B cell (primary cell): ENCODE results near the gene KAT8. TPM values are rescaled to one million over a fixed set of nuclear protein-coding genes. Genes with fewer than 3 reads are reported as not detected.

Experiments used
- ATAC-seq: fragments of 200-7000 bp; cut with Tn5 transposase; one replicate; pipeline ENCODE4 v1.10.0; 2021; ENCODE audit warnings: low read depth, mild to moderate bottlenecking, moderate number of reproducible peaks, moderate library complexity
- CTCF ChIA-PET: fragments of 350-600 bp; sonication (Branson Sonifier 250); formaldehyde crosslinking; loops from one replicate; lab custom pipeline; 2021; ENCODE audit warnings: antibody characterized with exemption, inconsistent platforms; lab: Charles Lee
- POLR2A ChIA-PET: fragments of 350-600 bp; sonication (Branson Sonifier 250); formaldehyde crosslinking; loops from one replicate; lab custom pipeline; 2021; ENCODE audit warnings: antibody characterized with exemption; lab: Charles Lee
- DNase-seq: peaks from one replicate; pipeline ENCODE4 v3.0.0; 2013
- H2AFZ ChIP-seq: 2 replicates; pipeline ENCODE4 v1.6.1; 2012; ENCODE audit warnings: mild to moderate bottlenecking, low read depth, low read length; ENCODE audit not compliant: insufficient read depth, poor library complexity, severe bottlenecking
- H3K27ac ChIP-seq, 2 donors: 1 replicate in 1 of 2; 2 replicates in 1 of 2; pipeline ENCODE4 v1.5.1; 2012 to 2013; ENCODE audit warnings: low read length in 2 of 2, mild to moderate bottlenecking in 2 of 2, moderate library complexity in 1 of 2
- H3K27me3 ChIP-seq, 4 experiments: fragments of 200-600 bp in 1 of 4; sonication (generic) in 1 of 4; replicated peaks in 1 of 4; 1 replicate in 2 of 4; 2 replicates in 2 of 4; pipeline versions ENCODE4 v1.6.1 to v1.7.0; 2013 to 2016; ENCODE audit warnings: low read length in 3 of 4, mild to moderate bottlenecking in 2 of 4, mixed read lengths in 1 of 4, moderate library complexity in 1 of 4; ENCODE audit not compliant: insufficient read depth in 4 of 4, control insufficient read depth in 3 of 4; ENCODE audit errors: control extremely low read depth in 1 of 4
- H3K36me3 ChIP-seq, 2 experiments: replicated peaks in 1 of 2; 1 replicate in 1 of 2; 2 replicates in 1 of 2; pipeline versions ENCODE4 v1.6.1 to v1.7.1; 2013; ENCODE audit warnings: low read length in 1 of 2; ENCODE audit not compliant: insufficient read depth in 2 of 2, control insufficient read depth in 1 of 2; ENCODE audit errors: control extremely low read depth in 1 of 2, extremely low read depth in 1 of 2
- H3K4me1 ChIP-seq, 2 donors: fragments of 200-600 bp in 1 of 2; sonication (generic) in 1 of 2; 1 replicate in 1 of 2; 2 replicates in 1 of 2; pipeline versions ENCODE4 v1.5.1 to v1.6.1; 2013 to 2017; ENCODE audit warnings: low read length in 2 of 2; ENCODE audit not compliant: control insufficient read depth in 2 of 2, insufficient read depth in 2 of 2
- H3K4me2 ChIP-seq: replicated peaks from 2 replicates; pipeline ENCODE3; 2012; ENCODE audit warnings: mild to moderate bottlenecking, low read depth, low read length; ENCODE audit not compliant: poor library complexity, severe bottlenecking
- H3K4me3 ChIP-seq, 5 experiments: fragments of 200-600 bp in 1 of 5; sonication (generic) in 1 of 5; 1 replicate in 3 of 5; 2 replicates in 2 of 5; pipeline versions ENCODE4 v1.5.1 to v1.7.0; 2011 to 2016; ENCODE audit warnings: low read length in 4 of 5, mild to moderate bottlenecking in 4 of 5, low read depth in 2 of 5, control low read depth in 1 of 5, moderate library complexity in 1 of 5; ENCODE audit not compliant: insufficient read depth in 1 of 5; ENCODE audit errors: control extremely low read depth in 1 of 5, extremely low read depth in 1 of 5
- H3K79me2 ChIP-seq: fragments of 200-600 bp; sonication (generic); one replicate; pipeline ENCODE4 v1.6.0; 2016; ENCODE audit warnings: low read length; ENCODE audit not compliant: control insufficient read depth, insufficient read depth
- H3K9ac ChIP-seq: fragments of 200-600 bp; sonication (generic); 2 replicates; pipeline ENCODE4 v1.6.1; 2017; ENCODE audit warnings: mild to moderate bottlenecking, low read length, moderate library complexity
- H3K9me3 ChIP-seq, 3 donors: one replicate each; pipeline versions ENCODE4 v1.6.1 to v1.7.1; 2013; ENCODE audit warnings: low read length in 2 of 3; ENCODE audit not compliant: control insufficient read depth in 2 of 3, insufficient read depth in 1 of 3; ENCODE audit errors: control extremely low read depth in 1 of 3
- H4K20me1 ChIP-seq: 2 replicates; pipeline ENCODE4 v1.6.0; 2012; ENCODE audit warnings: mild to moderate bottlenecking, low read length; ENCODE audit not compliant: insufficient read depth, control insufficient read depth, poor library complexity, severe bottlenecking
- H3K27ac Mint-ChIP-seq: one replicate; pipeline ENCODE4 v1.8.0; 2021; ENCODE audit warnings: mixed read lengths
- H3K27me3 Mint-ChIP-seq: one replicate; pipeline ENCODE4 v1.8.0; 2021; ENCODE audit warnings: mixed read lengths
- H3K4me1 Mint-ChIP-seq: one replicate; pipeline ENCODE4 v1.8.0; 2021; ENCODE audit warnings: mixed read lengths
- H3K4me3 Mint-ChIP-seq: one replicate; pipeline ENCODE4 v1.8.0; 2021; ENCODE audit warnings: mixed read lengths
- H3K9me3 Mint-ChIP-seq: one replicate; pipeline ENCODE4 v1.8.0; 2022; ENCODE audit warnings: mixed read lengths; ENCODE audit not compliant: insufficient read depth
- CTCF ChIP-seq: fragments of 200-600 bp; IDR thresholded peaks from one replicate; pipeline ENCODE4 v1.8.0; 2022; ENCODE audit warnings: antibody characterized with exemption, mild to moderate bottlenecking
- EZH2 ChIP-seq: IDR thresholded peaks from 2 replicates; pipeline ENCODE4 v1.6.1; 2012; ENCODE audit warnings: borderline replicate concordance, low read depth, mild to moderate bottlenecking, moderate library complexity, low read length; ENCODE audit not compliant: insufficient read depth, poor library complexity, severe bottlenecking
- WGBS: methylation state at CpG from one replicate; pipeline ENCODE4 v1.1.5; 2013; ENCODE audit warnings: missing lambda C conversion rate; ENCODE audit not compliant: insufficient coverage; 5-methylcytosine and 5-hydroxymethylcytosine counted together
- intact Hi-C: fragments of 100-400 bp; cut with micrococcal nuclease; formaldehyde crosslinking; loops from one replicate; pipeline ENCODE4 v1.10.0; 2022
- polyA plus RNA-seq: library from polyadenylated mRNA; depleted of rRNA; stranded (reverse); fragments of >200 nt; gene quantifications from 2 replicates; pipeline ENCODE4 v1.2.3, GENCODE V29; 2012
- total RNA-seq, 2 donors: library from RNA; stranded (reverse); fragments of 120-200 nt in 1 of 2; gene quantifications; 1 replicate in 1 of 2; 2 replicates in 1 of 2; pipeline versions ENCODE4 v1.2.3 to v1.2.4, GENCODE V29; 2013 to 2022

KAT8 gene
- total and polyA plus RNA-seq, 2 donors (not counting 1 experiment from before 2014, with no cell fraction given), result 100.0 to 102 TPM

GRCh38 chr16:31087481-31087880, 30.0 kb upstream of the KAT8 start:
- Histone ChIP-seq H3K79me2 (peaks cover 20% of the 10 kb centered on the region), H3K36me3 (peaks cover 0 to 18% of the 10 kb centered on the region in 2 experiments), H3K4me1 (no peaks in the 10 kb centered on the region), H3K9ac (no peak overlapping the region), H4K20me1 (peaks cover 19% of the 10 kb centered on the region), H2AFZ (no peak overlapping the region), H3K9me3 (no peaks in the 10 kb centered on the region), H3K27me3 (no peaks in the 10 kb centered on the region), H3K4me3 (no peak overlapping the region), H3K4me2 (no peak overlapping the region), H3K27ac (no peak overlapping the region)
- ATAC-seq, result no peak
- no peaks in the 10 kb centered on the region for H3K27me3 Mint-ChIP-seq
- H3K9me3 Mint-ChIP-seq, result no peaks in the 10 kb centered on the region
- no peak overlapping the region for H3K27ac Mint-ChIP-seq
- no peak for DNase-seq
- intact Hi-C loops, result no loop called here
- TF ChIP-seq CTCF (no peak), EZH2 (no peak)
- ChIA-PET CTCF (no interaction called here), POLR2A (interaction anchor here (0.7 kb wide), 1 partner anchor 133 kb away, joined by 3 read pairs; no protein-coding TSS in a partner anchor)
- no peak overlapping the region for H3K4me3 Mint-ChIP-seq
- WGBS, result 96% methylated on average over 5 of the region's 8 CpGs
- peaks cover 1% of the 10 kb centered on the region for H3K4me1 Mint-ChIP-seq

- peaks cover 15% of the 10 kb centered on the region for H3K79me2 ChIP-seq
- peaks cover 4% of the 10 kb centered on the region for H3K4me1 Mint-ChIP-seq
- H3K9me3 ChIP-seq, result no peaks in the 10 kb centered on the region
- H3K27me3 ChIP-seq, result no peaks in the 10 kb centered on the region
- no peak overlapping the region for H3K27ac Mint-ChIP-seq
- H2AFZ ChIP-seq, result no peak overlapping the region
- CTCF ChIA-PET, result no interaction called here
- H4K20me1 ChIP-seq, result peaks cover 14% of the 10 kb centered on the region
- ATAC-seq, result no peak
- no peaks in the 10 kb centered on the region for H3K9me3 Mint-ChIP-seq
- H3K9ac ChIP-seq, result no peak overlapping the region
- H3K4me3 ChIP-seq, result no peak overlapping the region
- no peak overlapping the region for H3K27ac ChIP-seq
- peaks cover 0 to 2% of the 10 kb centered on the region in 2 donors for H3K4me1 ChIP-seq
- intact Hi-C loops, result no loop called here
- no peaks in the 10 kb centered on the region for H3K27me3 Mint-ChIP-seq
- no CpG with 5 or more reads among the region's 5 CpGs for WGBS
- no peak for TF ChIP-seq CTCF
- TF ChIP-seq EZH2, result no peak
- H3K4me2 ChIP-seq, result no peak overlapping the region
- H3K36me3 ChIP-seq, result peaks cover 0 to 18% of the 10 kb centered on the region in 2 experiments
- POLR2A ChIA-PET, result interaction anchor here (0.6 to 0.7 kb wide), 2 partner anchors 132 to 160 kb away, joined by 3 to 4 read pairs; no protein-coding TSS in a partner anchor
- DNase-seq, result no peak
- H3K4me3 Mint-ChIP-seq, result no peak overlapping the region
These were observed 29.5 kb upstream of the KAT8 start for GRCh38 chr16:31087971-31088370.
